Ectodermal cell (in vitro differentiated cells): Measurements from ENCODE around the gene ABCA2.

Source experiments
- H3K27ac ChIP-seq: 2 replicates; pipeline ENCODE4 v1.7.0; 2013; ENCODE audit warnings: mild to moderate bottlenecking, low read depth, low read length; ENCODE audit not compliant: insufficient read depth, poor library complexity, severe bottlenecking
- H3K27me3 ChIP-seq: 2 replicates; pipeline ENCODE4 v1.7.0; 2013; ENCODE audit warnings: mild to moderate bottlenecking, low read length; ENCODE audit not compliant: insufficient read depth, control insufficient read depth, poor library complexity, severe bottlenecking
- H3K36me3 ChIP-seq: one replicate; pipeline ENCODE4 v1.7.0; 2013; ENCODE audit warnings: low read length; ENCODE audit not compliant: control insufficient read depth, insufficient read depth
- H3K4me1 ChIP-seq: one replicate; pipeline ENCODE4 v1.7.0; 2013; ENCODE audit warnings: low read length; ENCODE audit not compliant: control insufficient read depth, insufficient read depth
- H3K4me3 ChIP-seq: 2 replicates; pipeline ENCODE4 v1.7.0; 2013; ENCODE audit warnings: low read depth, low read length, control low read depth; ENCODE audit not compliant: insufficient read depth
- H3K9me3 ChIP-seq: 2 replicates; pipeline ENCODE4 v1.7.0; 2013; ENCODE audit warnings: mild to moderate bottlenecking, low read length, moderate library complexity; ENCODE audit not compliant: control insufficient read depth
- WGBS, 2 experiments: methylation state at CpG; one replicate each; pipeline ENCODE4 v1.1.7; 2013; ENCODE audit warnings: missing lambda C conversion rate in 2 of 2; 5-methylcytosine and 5-hydroxymethylcytosine counted together

Gene ABCA2

GRCh38 chr9:136971746-136972145 is 56.3 kb downstream of the ABCA2 start:
- Histone ChIP-seq H3K27ac (no peak overlapping the region), H3K9me3 (no peaks in the 10 kb centered on the region), H3K27me3 (peaks cover under 1% of the 10 kb centered on the region), H3K4me3 (no peak overlapping the region), H3K4me1 (no peaks in the 10 kb centered on the region), H3K36me3 (no peaks in the 10 kb centered on the region)
- WGBS, 2 experiments: 89 to 92% methylated on average over 14 of the region's 14 CpGs

GRCh38 chr9:136970361-136970760 is 57.7 kb downstream of the ABCA2 start:
- Histone ChIP-seq H3K4me3 (no peak overlapping the region), H3K4me1 (peaks cover 6% of the 10 kb centered on the region)
- 91 to 95% methylated on average over 11 of the region's 11 CpGs for WGBS, 2 experiments

GRCh38 chr9:136969774-136970173 is 58.3 kb downstream of the ABCA2 start:
- Histone ChIP-seq H3K27ac (no peak overlapping the region), H3K36me3 (no peaks in the 10 kb centered on the region), H3K4me3 (no peak overlapping the region), H3K27me3 (no peaks in the 10 kb centered on the region), H3K4me1 (peaks cover 6% of the 10 kb centered on the region), H3K9me3 (no peaks in the 10 kb centered on the region)
- 81 to 85% methylated on average over 5 of the region's 5 CpGs for WGBS, 2 experiments

More at GRCh38 chr9:136970361-136970760, 57.7 kb downstream of the ABCA2 start:
- H3K27me3 ChIP-seq: no peaks in the 10 kb centered on the region
- H3K27ac ChIP-seq: no peak overlapping the region
- no peaks in the 10 kb centered on the region for H3K9me3 ChIP-seq
- no peaks in the 10 kb centered on the region for H3K36me3 ChIP-seq

- Histone ChIP-seq H3K9me3 (no peaks in the 10 kb centered on the region), H3K36me3 (no peaks in the 10 kb centered on the region), H3K27me3 (no peaks in the 10 kb centered on the region), H3K4me3 (no peak overlapping the region), H3K27ac (no peak overlapping the region), H3K4me1 (peaks cover 12% of the 10 kb centered on the region)
- WGBS, 2 experiments: 88 to 90% methylated on average over 17 of the region's 17 CpGs
Observed at GRCh38 chr9:136969150-136969549, 58.9 kb downstream of the ABCA2 start.

- Histone ChIP-seq H3K27me3 (no peaks in the 10 kb centered on the region), H3K27ac (no peak overlapping the region), H3K4me3 (no peak overlapping the region), H3K4me1 (peaks cover 13% of the 10 kb centered on the region), H3K9me3 (no peaks in the 10 kb centered on the region), H3K36me3 (no peaks in the 10 kb centered on the region)
- 91 to 93% methylated on average over 17 of the region's 17 CpGs for WGBS, 2 experiments
Observed at GRCh38 chr9:136968333-136969127, 59.5 kb downstream of the ABCA2 start.

- WGBS, 2 experiments: 59 to 60% methylated on average over 23 of the region's 23 CpGs
- H3K4me1 ChIP-seq: peaks cover 13% of the 10 kb centered on the region
- H3K27ac ChIP-seq: no peak overlapping the region
Observed at GRCh38 chr9:136965771-136966484, 62.1 kb downstream of the ABCA2 start.

GRCh38 chr9:136964833-136965422 is 63.1 kb downstream of the ABCA2 start:
- Histone ChIP-seq H3K4me3 (no peak overlapping the region), H3K9me3 (no peaks in the 10 kb centered on the region), H3K27me3 (no peaks in the 10 kb centered on the region), H3K36me3 (no peaks in the 10 kb centered on the region), H3K27ac (no peak overlapping the region), H3K4me1 (peaks cover 13% of the 10 kb centered on the region)
- WGBS, 2 experiments: 92 to 94% methylated on average over 26 of the region's 26 CpGs

More at GRCh38 chr9:136965771-136966484, 62.1 kb downstream of the ABCA2 start:
- no peaks in the 10 kb centered on the region for H3K36me3 ChIP-seq
- no peak overlapping the region for H3K4me3 ChIP-seq
- H3K9me3 ChIP-seq: no peaks in the 10 kb centered on the region
- H3K27me3 ChIP-seq: no peaks in the 10 kb centered on the region

GRCh38 chr9:136964171-136964689 is 63.8 kb downstream of the ABCA2 start:
- Histone ChIP-seq H3K27ac (no peak overlapping the region), H3K9me3 (no peaks in the 10 kb centered on the region), H3K27me3 (no peaks in the 10 kb centered on the region), H3K4me3 (no peak overlapping the region), H3K36me3 (no peaks in the 10 kb centered on the region), H3K4me1 (peaks cover 16% of the 10 kb centered on the region)
- WGBS, 2 experiments: 86 to 87% methylated on average over 22 of the region's 22 CpGs

GRCh38 chr9:136963751-136964150 is 64.3 kb downstream of the ABCA2 start:
- H3K27ac ChIP-seq: no peak overlapping the region
- no peak overlapping the region for H3K4me3 ChIP-seq
- H3K27me3 ChIP-seq: no peaks in the 10 kb centered on the region
- peaks cover 16% of the 10 kb centered on the region for H3K4me1 ChIP-seq
- H3K36me3 ChIP-seq: no peaks in the 10 kb centered on the region
- 86 to 87% methylated on average over 12 of the region's 12 CpGs for WGBS, 2 experiments
- H3K9me3 ChIP-seq: no peaks in the 10 kb centered on the region

- Histone ChIP-seq H3K4me3 (no peak overlapping the region), H3K36me3 (no peaks in the 10 kb centered on the region), H3K9me3 (no peaks in the 10 kb centered on the region), H3K4me1 (peaks cover 16% of the 10 kb centered on the region), H3K27me3 (no peaks in the 10 kb centered on the region), H3K27ac (no peak overlapping the region)
- WGBS, 2 experiments: 94% methylated on average over 15 of the region's 15 CpGs
Observed at GRCh38 chr9:136963341-136963740, 64.7 kb downstream of the ABCA2 start.
